GM19324 (cell line): Measurements from ENCODE around the gene FRMPD4.

Experiments
- ATAC-seq: cut with Tn5 transposase; IDR thresholded peaks from one replicate; pipeline ENCODE4 v1.9.1; 2021; ENCODE audit warnings: mild to moderate bottlenecking, moderate library complexity; ENCODE audit not compliant: unreplicated experiment, low FRiP score

Gene FRMPD4

DNA sequence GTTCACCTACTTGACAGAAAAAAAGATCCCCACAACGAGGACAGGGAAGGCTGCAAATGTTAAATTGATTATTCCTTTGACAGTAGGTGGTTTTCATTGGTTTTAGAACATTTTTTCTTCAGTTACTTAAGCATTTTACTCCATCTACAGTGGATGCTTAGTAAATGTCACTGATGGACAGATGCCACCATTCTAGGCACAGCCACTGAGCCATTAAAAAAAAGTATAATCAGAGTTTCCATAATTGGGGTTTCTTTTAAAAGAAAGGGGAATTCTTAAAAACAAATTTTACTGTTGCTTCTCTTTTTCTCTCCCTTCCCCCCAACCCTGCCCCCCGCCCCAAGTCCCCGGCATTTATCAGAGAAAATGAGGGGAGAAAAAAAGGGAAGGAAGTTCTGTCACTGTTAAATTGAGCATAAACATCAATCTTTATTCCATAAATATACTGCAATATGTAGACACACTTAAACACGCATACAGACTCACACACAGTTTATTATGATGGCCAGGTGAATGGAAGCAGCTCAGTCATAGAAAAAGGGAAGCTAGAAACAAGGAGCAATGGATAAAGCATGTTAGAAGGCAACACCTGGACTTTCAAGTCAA lies 573.3 kb downstream of the FRMPD4 start:
- no peak for ATAC-seq

DNA sequence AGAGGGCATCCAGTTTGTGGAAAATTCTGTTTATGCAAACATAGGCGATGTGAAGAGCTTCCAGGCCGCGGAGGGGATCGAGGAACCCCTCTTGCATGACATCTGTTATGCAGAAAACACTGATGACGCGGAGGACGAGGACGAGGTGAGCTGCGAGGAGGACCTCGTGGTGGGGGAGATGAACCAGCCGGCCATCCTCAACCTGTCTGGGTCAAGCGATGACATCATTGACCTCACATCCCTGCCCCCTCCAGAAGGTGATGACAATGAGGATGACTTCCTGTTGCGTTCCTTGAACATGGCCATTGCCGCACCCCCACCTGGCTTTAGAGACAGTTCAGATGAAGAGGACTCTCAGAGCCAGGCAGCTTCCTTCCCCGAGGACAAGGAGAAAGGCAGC lies 578.3 kb downstream of the FRMPD4 start:
- no peak for ATAC-seq

DNA sequence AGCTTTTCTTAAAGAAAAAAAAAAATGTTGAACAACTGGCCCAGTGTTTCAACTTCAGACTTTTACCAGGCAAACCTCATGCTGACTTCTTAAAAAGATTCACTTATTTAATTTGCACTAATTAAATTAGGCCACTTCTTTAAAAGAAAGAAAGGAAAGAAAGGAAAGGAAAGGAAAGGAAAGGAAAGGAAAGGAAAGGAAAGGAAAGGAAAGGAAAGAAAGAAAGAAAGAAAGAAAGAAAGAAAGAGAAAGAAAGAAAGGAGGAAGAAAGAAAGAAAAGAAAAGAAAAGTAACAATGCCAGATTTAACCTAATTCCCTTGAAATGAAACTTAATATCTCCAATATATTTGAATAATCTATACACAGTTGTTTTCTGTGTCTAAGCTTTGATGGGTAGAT lies 581.6 kb downstream of the FRMPD4 start:
- ATAC-seq = no peak

DNA sequence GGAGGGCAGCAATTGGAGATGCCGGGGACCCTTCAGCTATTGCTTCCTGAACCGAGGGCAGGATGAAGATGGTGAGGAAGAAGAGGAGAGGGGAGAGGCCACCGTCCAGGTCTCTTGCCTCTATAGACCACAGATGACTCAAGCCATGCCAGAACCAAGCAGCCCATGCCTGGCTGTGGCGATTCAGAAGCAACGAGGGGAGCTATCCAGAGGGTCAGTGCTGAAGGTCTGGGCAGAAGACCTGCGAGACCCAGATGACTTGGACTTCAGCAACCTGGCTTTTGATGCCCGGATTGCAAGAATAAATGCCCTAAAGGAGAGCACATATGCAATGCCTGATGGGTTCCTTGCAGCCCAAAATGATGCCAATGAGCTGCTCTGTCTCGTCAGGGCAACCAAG lies 582.8 kb downstream of the FRMPD4 start:
- ATAC-seq = no peak

DNA sequence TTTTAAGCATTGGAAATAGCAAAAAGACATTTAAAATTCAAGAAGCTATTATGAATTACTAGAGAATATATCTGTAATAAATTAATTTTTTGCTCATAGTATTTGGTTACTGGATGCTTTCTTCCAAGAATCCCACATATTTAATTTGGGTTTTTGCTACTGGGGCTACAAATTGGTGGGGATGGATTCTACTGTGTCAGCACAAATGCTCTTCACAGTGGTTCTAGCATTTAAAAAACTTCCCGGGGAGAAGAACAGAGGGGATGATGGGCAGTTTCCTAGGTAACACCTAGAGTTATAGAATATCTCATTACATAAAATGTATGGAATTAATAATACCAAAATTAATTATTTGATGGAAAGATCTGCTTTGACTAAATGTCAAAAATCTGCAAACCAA lies 584.0 kb downstream of the FRMPD4 start:
- ATAC-seq = no peak

DNA sequence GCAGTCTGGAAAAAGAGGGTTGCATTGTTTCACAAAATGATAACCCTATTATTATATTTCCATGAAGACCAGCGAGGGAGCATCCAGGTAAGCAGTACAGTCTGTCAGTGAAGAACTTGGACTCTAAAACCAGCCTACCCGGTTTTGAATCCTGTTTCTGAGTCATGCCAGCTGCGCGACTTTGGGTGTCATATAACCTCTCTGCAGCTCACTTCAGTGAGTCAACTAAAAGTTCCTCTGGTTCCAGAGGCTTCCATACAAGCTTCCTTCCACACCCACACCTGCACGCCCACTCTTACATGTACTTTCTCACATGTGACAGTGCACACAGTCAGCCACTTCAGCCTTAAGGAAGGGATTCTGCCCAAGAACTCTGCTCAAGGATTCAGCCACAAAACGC lies 603.1 kb downstream of the FRMPD4 start:
- ATAC-seq = no peak

DNA sequence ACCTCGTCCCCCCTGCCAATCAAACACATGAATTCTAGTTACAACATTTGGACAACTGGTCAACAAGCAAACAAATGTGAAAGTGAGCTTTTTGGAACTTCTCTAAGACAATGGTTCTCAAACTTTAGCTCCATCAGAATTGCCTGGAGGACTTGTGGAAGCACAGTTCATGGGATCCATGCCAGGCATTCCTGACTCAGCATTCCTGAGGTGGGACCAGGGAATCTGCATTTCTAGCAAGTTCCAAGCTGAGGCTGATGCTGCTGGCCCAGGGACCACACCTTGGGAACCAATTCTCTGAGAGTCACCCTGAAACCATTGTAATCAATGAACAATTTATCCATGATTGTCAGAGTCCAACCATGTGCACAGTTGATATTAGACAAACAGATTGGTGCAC lies 609.2 kb downstream of the FRMPD4 start:
- no peak for ATAC-seq

DNA sequence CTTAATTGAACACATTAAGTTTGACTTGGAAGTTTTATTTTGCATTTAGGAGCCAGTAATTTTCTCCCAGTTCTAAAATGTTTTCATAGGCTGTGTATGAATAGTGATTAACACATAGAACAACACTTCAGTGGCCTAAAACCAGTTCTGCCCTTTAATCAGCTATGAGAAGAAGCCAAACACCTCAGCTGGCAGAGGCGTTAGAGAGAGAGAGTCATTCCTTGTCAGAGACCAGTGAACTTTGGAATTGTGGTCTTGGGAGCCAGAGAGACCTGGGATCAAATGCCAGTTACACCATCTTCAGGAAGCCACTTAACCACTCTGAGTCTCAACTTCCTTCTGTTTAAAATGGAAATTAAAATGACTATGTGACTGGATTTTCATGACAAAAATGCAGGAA lies 613.6 kb downstream of the FRMPD4 start:
- no peak for ATAC-seq

DNA sequence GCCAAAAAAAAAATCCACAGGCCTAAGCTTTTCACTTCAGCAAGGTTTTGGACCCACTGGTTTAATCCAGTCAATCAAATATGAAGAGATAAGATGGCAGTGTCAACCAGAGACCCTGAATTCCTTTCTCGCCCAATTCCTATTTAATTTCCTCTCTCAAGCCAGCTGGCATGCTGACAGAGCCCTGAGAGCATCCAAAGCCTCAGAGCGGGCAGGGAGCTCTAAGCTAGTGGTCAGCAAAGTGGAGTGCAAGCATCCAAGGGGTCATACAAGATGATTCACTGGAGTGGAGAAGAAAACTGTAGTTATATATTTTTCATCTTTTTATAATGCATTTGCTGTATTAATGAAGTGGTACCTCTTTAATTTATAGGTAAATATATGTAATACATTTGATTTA lies 615.1 kb downstream of the FRMPD4 start:
- no peak for ATAC-seq

DNA sequence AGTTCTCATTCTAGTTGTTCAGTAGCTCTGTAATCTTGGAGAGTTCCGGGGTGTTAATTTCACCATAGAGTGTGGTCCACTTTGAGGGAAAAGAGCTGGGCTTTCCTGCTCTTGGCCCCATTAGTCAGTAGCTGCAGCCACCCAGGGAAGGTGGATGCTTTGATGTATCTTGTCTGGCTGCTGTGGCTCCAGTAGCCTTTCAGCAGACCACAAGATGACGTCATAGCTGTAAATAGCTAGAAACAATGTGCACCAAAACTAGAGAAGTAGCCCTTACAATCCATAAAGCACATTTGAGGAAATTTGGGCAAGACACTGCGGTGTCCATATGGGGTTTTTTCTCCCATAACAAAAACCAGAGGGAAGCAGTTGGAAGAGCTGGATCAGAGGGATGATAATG lies 620.0 kb downstream of the FRMPD4 start:
- no peak for ATAC-seq

DNA sequence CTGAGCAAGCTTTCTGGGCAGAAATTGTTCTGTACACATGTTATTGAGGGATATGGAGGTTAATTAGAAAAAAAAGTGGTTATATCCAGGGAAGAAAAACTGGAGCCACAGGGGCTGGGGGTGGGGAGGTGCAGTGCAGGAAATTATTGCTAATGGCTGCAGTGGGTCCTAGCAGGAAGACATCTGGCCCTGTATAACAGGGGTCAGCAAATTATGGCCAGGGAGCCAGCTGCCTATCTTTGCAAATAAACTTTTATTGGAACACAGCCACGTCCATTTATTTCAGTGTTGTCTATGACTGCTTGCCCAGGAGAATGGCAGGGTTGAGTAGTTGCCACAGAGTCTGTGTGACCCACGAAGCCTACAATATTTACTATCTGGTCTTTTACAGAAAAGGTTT lies 629.6 kb downstream of the FRMPD4 start:
- ATAC-seq = no peak

DNA sequence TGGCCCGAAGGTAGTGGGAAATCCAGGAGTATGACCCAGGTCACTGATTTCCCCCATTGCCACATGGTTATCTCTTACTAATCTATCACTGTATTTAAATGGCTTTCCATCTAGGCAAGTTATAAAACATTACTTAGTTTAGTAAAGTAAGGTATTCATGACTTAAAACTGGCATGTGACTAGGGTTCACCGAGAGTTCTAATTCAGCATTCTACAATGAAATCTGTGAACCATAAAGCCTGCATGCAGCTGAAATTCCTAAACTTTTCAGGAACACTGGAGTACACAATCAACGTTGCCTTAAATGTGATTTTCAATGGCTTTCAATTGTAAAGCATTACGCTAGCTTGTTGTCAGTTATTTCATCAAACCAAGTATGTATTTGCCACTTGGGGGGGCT lies 630.2 kb downstream of the FRMPD4 start:
- no peak for ATAC-seq

DNA sequence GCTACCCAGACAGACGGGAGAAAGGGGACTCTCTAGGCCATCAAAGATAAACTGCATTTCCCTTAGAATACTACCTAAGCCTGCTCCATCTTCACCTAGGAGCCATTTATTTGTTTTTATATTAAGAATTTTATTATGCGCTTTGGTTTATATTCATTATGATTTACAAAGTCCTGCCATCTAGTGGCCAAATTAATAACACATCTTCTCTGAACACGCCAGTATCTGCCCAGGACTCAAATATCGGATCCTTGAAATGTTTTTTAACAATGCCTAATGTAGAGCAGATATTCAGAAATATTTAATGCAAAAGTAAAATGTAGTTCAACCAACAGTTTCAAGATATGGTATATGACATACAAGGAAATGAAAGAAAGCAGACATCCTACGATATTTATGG lies 632.2 kb downstream of the FRMPD4 start:
- ATAC-seq = no peak

DNA sequence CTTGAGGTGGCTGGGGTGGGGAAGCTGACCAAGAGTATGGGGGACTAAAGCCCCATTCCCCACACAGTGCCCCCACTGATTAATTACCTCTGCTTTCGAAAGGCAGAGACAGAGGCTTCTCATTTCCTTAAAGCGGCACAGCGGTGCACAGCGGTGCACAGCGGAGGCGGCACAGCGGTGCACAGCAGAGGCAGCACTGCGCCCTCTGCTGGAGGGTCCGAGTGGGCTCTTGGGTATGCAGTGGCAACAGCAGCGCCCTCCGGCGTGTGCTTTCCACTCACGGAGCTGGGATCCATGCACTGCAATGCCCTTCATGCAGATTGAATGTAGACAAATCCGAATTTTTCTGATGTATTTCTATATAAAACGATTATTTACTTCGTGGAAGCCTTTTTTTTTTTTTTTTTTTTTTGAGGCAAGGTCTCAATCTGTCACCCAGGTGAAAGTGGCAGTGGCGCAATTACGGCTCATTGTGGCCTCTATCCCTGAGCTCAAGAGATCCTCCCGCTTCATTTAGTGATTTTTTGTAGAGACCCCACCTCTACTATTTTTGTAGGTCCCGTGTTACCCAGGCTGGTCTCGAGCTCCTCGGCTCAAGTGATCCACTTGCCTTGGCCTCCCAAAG lies 633.3 kb downstream of the FRMPD4 start:
- ATAC-seq = peak; percentile 93
